Effector CD4-positive, alpha-beta T cell (primary cell): Measurements from ENCODE around the gene CHD2.
"Not testable (repeated sequence)": the region's sequence is repeated elsewhere in the genome, so short reads cannot be mapped to it uniquely, and the experiment has no call there.

Source experiments
- DNase-seq: peaks from one replicate; pipeline ENCODE4 v3.0.0-alpha.2; 2020

CHD2 gene

DNA sequence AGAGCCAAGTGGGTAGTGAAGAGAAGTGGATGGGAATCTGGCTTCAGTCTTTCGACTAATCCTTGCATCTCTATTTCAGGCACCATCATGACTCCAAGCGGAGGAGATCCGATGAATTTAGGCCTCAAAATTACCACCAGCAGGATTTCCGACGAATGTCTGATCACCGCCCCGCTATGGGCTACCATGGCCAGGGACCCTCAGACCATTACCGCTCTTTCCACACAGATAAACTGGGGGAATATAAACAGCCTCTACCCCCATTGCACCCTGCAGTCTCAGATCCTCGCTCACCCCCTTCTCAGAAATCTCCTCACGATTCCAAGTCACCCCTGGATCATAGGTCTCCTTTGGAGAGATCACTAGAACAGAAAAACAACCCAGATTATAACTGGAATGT is 124.2 kb downstream of the CHD2 start:
- no peak for DNase-seq

DNA sequence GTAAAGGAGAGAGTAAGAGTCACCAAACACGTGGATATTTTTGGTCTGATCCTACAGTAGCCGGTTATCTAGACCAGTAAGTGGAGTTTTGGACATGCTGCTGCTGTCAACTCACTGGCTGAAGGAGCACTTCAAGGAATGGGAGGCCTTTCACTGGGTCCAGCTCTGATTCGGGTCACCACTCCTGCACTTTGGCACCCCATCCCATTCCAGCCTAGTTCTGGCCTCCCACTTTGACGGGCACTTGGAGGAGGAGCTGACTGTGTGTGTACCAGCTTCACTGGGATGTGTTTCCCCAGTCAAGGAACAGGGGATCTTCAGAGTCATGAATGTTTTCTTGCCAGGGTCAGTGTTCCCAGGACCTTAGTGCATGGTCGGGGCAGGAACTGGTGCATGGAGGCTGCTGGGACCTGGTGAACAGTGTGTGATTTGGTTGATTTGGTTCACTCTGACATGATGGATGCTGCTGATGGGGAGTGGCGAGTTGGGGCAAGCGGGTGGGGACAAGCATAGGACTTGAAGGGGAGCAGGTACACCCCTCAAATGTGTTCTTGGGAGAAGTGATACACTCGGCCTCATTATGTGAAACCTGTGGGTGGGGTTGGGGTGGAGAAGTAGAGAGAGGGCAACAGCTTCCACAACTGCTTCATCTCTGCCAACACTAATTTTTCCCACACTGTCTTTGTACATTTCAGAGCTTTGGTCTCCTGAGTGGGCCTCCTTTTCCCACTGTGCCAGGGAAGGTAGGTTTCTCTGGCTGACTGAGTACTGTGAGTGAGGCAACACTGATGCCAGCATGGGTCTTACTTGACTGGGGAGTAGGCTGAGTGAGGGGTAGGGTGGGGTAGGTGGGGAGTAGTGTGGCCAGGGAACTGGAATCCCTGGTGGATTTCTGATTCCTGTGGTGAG is 124.8 kb downstream of the CHD2 start:
- no peak for DNase-seq

GRCh38 chr15:93025625-93025982 is 125.5 kb downstream of the CHD2 start:
- DNase-seq: no peak

DNA sequence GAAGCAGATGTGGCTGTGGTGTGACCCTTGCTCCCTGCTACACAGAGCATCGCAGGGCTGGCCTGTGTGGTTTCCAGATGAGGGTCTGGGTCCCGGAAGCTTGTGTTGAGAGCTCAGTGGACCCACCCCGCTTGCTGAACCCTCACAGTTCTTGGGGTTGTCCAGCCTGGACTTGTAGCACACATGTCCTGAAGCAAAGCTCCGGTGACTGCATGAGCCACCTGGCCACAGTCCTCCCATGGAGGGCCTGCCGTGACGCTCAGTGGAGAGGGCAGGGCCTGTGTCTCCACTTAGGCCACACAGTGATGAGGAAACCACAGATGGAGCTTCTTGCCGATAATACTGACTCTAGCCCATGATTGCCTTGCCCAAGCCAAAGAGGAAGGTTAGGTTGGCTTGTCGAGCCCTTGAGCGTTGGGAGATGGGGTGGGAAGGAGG is 126.3 kb downstream of the CHD2 start:
- DNase-seq: no peak

DNA sequence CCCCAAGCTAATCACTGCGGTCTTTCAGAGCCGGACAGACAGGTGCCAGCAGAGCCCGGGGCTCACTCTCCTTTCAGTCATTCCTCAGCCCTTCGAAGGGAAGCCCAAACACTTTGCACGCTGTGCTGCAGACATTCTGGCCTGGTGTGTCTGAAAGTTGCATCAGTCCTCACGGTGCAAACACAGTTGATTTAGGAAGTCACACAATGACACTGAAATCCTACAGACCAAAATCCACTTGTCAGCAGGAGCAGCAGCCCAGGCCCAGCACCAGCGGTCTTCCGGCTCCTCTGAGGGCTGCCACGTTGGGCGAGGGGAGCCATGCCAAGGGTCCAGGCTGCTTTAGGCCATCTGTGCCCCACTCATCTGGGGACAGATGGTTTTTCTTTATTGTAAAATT is 127.3 kb downstream of the CHD2 start:
- DNase-seq: no peak

DNA sequence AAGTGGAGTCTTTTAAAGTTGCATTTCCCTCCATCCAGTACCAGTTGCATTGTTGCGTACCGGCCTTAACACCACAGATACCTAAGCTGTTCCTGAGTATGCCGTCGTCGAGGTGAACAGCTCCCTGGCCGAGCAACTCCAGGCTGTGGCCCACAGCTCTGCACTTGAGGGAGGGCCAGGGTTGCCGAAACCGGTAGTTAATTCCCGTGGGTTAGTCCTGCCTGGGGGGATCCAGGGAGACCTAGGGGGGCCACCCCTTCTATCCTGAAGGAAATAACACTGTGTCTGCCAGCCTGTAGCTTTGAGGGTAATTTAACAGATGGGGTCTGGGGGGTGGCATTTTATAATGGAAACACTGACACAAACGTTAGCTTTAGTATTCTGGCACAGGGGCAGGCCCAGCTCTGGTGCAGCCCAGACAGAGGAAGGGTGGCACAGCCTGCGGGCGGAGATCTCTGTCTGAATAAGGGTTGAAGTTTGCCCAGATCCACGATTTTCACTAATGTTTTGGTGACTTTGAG is 128.0 kb downstream of the CHD2 start:
- DNase-seq: no peak

DNA sequence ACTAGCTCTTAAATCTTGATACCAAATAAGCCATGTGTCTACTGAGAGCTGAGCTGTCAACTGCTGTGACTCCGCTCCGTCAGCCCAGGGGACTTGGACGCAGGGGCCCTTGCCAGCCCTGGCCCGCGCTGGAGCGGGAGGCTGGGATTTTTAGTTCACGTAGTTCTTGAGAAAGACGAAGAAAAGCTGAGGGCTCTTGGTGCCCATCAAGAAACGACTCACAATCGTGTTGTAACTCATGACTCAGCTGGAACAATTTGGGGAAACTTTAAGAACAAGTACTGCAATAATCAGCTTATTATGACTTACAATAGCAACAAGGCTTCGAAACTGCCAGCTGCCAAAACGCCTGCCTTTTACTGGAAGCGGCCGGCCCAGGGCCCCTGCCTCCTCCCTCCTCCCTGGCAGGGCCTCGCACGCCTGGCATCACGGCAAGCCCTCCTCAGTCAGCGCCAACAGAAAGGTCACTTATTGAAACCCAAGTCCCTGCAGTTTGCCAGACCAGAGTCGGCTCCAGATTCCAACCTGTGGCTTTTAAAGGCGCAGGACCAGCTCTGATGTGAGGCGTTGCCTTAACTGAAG is 128.6 kb downstream of the CHD2 start:
- no peak for DNase-seq

DNA sequence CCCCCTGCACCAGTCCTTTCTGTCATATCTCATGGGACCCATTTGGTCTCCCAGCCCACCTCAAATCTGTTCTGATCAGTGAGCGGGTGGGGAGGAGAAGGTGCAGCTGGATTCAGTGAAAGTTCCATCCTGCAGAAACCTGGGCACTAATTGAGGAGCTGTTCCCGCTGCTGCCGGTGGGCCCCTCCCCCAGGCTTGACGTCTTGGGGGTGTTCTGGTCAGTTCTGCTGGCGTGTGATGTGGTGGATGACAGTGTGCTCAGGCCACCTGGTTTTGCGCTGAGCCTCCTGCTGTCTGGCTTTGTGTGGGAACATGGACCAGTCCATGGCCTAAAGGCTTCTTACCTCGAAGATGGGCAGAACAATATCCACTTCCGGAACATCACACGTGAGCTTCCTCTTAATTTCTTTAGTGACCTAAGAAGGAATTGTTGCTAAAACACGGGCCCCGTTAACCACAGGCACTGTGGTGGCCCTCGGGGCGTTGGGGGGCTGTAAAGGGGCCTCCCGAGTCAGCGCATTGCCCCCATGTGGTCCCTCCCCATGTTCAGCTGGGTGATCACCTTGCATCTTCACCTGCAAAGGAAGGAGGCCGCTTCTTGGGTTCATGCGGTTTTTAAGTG is 129.2 kb downstream of the CHD2 start:
- DNase-seq: no peak

GRCh38 chr15:93029836-93030429 is 129.8 kb downstream of the CHD2 start:
- DNase-seq: no peak

DNA sequence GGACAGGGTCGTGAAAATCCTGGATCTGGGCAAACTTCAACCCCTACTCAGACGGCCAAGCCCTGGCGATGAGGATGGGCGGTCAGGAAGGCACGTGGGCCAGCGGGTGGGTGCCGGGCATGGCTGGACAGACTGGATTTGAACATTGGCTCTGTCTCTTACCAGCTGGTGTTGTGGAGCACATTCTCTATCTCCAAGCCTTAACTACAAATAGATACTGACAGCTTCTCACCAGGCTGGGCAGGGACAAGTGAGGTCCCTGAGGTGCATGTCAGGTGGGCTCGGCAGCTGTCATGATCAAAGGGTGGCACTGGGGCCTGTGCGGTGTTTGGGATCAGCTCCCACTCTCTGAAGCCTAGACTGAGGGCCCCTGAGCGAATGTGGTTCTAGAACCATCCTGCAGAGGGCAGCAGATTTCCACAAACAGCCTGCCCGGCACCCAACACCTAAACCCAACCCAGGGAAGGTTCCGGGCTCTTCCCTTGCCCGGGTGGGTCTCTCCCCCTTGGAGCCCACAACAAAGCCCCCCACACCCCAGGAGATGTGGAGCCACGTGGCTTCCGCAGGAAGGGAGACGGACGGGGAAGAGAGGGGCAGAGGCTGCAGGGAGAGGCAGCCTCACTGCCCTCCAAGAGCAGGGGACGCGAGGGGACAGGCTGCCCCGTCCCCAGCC is 130.4 kb downstream of the CHD2 start:
- DNase-seq: peak; percentile 55

DNA sequence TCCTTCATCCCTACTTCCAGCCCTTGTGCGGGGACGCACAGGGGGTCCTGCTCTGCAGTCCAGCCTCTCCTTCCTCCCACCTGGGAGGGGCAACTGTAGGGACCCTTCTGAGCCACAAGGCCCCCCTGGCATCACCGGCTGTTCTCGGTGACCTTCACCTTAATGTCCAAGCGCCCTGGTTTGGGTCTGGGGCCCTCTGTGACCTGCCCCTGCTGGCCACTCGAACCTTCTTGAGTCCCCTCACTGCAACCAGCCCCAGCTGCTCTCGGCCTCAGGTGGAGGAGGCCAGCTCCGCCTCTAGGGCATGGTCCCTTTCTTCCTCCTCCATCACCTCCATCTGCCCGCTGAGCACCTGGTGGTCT is 131.0 kb downstream of the CHD2 start:
- no peak for DNase-seq

DNA sequence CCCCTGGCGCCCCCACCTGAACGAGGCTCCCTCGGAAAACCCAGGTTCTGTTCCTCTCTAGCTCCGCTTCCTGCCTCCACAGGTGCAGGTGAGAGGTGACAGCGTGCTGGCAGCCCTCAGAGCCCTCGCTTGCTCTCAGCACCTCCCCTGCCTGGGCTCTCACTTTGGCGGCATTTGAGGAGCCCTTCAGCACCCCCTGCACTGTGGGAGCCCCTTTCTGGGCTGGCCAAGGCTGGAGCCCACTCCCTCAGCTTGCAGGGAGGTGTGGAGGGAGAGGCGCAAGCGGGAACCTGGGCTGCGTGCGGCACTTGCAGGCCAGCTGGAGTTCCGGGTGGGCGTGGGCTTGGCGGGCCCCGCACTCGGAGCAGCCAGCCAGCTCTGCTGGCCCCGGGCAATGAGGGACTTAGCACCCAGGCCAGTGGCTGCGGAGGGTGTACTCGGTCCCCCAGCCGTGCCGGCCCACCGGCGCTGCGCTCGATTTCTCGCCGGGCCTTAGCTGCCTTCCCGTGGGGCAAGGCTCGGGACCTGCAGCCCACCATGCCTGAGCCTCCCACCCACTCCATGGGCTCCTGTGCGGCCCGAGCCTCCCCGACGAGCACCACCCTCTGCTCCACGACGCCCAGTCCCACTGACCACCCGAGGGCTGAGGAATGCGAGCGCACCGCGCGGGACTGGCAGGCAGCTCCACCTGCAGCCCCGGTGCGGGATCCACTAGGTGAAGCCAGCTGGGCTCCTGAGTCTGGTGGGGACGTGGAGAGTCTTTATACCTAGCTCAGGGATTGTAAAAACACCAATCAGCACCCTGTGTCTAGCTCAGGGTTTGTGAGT is 131.6 kb downstream of the CHD2 start:
- DNase-seq: not testable (repeated sequence)

DNA sequence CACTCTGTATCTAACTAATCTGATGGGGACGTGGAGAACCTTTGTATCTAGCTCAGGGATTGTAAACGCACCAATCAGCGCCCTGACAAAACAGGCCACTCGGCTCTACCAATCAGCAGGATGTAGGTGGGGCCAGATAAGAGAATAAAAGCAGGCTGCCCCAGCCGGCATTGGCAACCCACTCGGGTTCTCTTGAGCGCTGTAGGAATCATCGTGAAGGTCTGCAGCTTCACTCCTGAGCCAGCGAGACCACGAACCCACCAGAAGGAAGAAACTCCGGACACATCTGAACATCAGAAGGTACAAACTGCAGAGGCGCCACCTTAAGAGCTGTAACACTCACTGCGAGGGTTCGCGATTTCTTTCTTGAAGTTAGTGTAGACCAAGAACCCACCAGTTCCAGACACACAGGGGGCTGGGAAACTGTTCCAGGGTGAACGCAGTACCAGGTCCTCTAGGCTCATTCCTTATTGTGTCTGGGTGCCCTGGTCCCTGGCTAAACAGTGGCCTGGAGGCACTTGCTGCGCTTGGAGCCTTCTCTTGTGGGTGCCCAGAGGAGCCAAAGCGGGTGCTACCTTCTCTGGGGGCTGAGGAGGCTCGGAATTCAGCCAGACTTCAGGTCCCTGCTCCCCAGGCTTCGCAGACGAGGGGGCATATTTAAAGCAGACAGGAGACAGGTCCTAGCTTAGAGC is 132.5 kb downstream of the CHD2 start:
- not testable (repeated sequence) for DNase-seq

- DNase-seq: no peak
These were observed 133.4 kb downstream of the CHD2 start for GRCh38 chr15:93033434-93034045.

GRCh38 chr15:93034512-93034911 is 134.4 kb downstream of the CHD2 start:
- DNase-seq: no peak

DNA sequence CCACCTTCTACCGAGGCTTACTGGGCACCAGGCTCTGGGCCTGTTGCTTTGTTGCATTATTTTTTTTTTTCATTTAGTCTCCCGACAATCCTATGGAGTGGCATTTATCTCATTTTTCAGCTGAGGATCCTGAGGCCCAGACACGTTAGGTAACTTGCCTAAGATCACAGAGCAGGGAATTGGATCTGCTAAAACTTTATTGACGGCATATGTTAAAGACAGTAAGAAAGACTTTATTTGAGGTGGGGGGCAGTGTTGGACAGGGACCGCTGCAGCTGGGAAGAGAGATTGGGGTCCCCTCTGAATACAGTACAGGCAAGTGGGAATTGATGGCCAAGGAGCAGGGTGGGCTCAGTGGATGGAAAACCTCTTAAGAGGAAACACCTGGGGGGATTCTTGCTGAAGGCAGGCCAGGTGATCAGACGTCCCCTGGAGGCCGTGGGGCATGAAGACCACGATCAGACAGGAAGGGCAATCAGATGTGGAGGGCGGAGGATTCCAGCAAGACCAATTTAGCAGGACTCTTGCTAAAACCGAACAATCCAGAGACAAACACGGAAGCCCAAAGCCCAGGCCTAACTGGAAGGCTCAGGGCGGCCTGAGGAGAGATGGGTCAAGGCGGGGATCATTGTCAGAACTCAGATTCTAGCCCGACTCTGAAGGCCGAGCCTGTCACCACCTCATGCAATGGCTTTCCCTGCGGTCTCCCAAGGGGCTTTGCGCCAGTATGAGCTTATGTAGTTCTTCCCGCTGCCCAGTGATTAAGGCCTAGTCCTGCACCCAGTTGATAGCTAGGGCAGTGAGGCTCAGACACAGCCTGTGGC is 135.2 kb downstream of the CHD2 start:
- no peak for DNase-seq

DNA sequence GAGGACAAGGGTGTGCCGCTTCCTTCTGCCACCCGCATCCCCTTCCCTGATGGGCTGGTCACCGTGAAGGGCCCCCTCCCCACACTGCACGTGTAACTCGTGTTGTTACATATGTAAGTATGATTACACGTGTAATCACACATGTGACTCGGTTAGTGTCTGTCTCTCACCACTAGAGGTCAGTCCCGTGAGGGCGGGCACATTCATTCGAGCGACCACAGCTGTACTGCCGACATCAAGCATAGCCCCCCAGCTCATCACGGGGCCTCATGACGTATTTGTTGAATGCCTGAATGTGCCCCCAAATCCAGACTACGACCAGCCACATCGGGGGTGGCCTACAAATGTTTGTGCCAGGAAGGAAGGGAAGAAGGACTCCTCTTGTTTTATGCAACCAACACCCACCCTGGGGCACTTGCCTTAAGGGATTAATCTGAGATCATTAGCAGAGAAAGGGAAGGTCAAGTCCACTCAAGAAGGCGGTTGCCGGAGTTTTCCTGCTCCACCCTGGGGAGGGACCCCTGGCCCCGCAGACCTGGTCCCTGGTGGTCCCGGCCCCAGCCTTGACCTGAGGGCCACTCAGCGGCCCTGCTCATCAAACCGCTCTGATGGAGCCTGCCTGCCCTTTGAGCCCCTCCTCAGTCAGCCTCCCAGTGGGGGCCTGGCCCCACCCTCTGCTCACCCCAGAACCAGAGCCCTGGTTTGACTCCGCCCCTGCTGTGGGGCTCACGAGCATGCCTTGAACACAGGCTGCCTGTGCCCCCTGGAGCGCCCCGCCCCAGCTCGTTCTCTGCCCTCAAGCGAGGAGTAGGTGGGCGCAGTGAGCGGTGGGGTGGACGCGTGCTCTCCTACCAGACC is 136.1 kb downstream of the CHD2 start:
- DNase-seq: peak; percentile 18

- no peak for DNase-seq
These were observed 137.1 kb downstream of the CHD2 start for GRCh38 chr15:93036951-93037819.
